ENCODE results near the gene RDH5. TPM values are rescaled to one million over a fixed set of nuclear protein-coding genes. Genes with fewer than 3 reads are reported as not detected.

Gene RDH5
- total RNA-seq, 2 experiments from 2014 or later = 9.5 to 10.5 TPM

- DNase-seq = no peak
- no peaks in the 10 kb centered on the region for H3K4me1 Mint-ChIP-seq
- no peak overlapping the region for H3K27ac Mint-ChIP-seq
- no peaks in the 10 kb centered on the region for H3K36me3 Mint-ChIP-seq (ENCODE audit: low read depth)
- H3K9me3 Mint-ChIP-seq = no peaks in the 10 kb centered on the region
- ChIA-PET POLR2A (no interaction called here), CTCF (interaction anchor here (0.6 kb wide), 1 partner anchor 1526 kb away, joined by 3 read pairs; no protein-coding TSS in a partner anchor)
- peaks cover 11% of the 10 kb centered on the region for H3K27me3 Mint-ChIP-seq
- H3K4me3 Mint-ChIP-seq = no peak overlapping the region
These were observed 32.4 kb upstream of the RDH5 start for GRCh38 chr12:55687746-55688145.

- Mint-ChIP-seq H3K27ac (no peak overlapping the region), H3K4me1 (no peaks in the 10 kb centered on the region), H3K9me3 (no peaks in the 10 kb centered on the region), H3K36me3 (ENCODE audit: low read depth) (no peaks in the 10 kb centered on the region), H3K4me3 (no peak overlapping the region), H3K27me3 (peaks cover 6% of the 10 kb centered on the region)
- ChIA-PET POLR2A (no interaction called here), CTCF (no interaction called here)
- no peak for DNase-seq
These were observed 31.2 kb upstream of the RDH5 start for GRCh38 chr12:55688716-55689655.

- Mint-ChIP-seq H3K9me3 (no peaks in the 10 kb centered on the region), H3K4me3 (no peak overlapping the region), H3K27ac (no peak overlapping the region), H3K36me3 (ENCODE audit: low read depth) (no peaks in the 10 kb centered on the region), H3K27me3 (no peaks in the 10 kb centered on the region), H3K4me1 (no peaks in the 10 kb centered on the region)
- DNase-seq = no peak
- ChIA-PET POLR2A (no interaction called here), CTCF (interaction anchor here (0.7 kb wide), 1 partner anchor 803 kb away, joined by 3 read pairs; no protein-coding TSS in a partner anchor)
These were observed 27.4 kb upstream of the RDH5 start for GRCh38 chr12:55692631-55693322.

- no peak overlapping the region for H3K27ac Mint-ChIP-seq
- ChIA-PET CTCF (interaction anchor here (0.7 kb wide), 1 partner anchor 802 kb away, joined by 3 read pairs; no protein-coding TSS in a partner anchor), POLR2A (no interaction called here)
- H3K36me3 Mint-ChIP-seq (ENCODE audit: low read depth) = no peaks in the 10 kb centered on the region
- no peaks in the 10 kb centered on the region for H3K9me3 Mint-ChIP-seq
- H3K4me1 Mint-ChIP-seq = no peaks in the 10 kb centered on the region
- DNase-seq = no peak
- no peak overlapping the region for H3K4me3 Mint-ChIP-seq
- no peaks in the 10 kb centered on the region for H3K27me3 Mint-ChIP-seq
These were observed 26.6 kb upstream of the RDH5 start for GRCh38 chr12:55693323-55694187.

GRCh38 chr12:55694188-55694515, 26.0 kb upstream of the RDH5 start:
- H3K4me1 Mint-ChIP-seq = no peaks in the 10 kb centered on the region
- DNase-seq = no peak
- H3K27ac Mint-ChIP-seq = no peak overlapping the region
- no peaks in the 10 kb centered on the region for H3K27me3 Mint-ChIP-seq
- no peaks in the 10 kb centered on the region for H3K9me3 Mint-ChIP-seq
- ChIA-PET POLR2A (no interaction called here), CTCF (no interaction called here)
- no peaks in the 10 kb centered on the region for H3K36me3 Mint-ChIP-seq (ENCODE audit: low read depth)
- no peak overlapping the region for H3K4me3 Mint-ChIP-seq

GRCh38 chr12:55694651-55695050, 25.5 kb upstream of the RDH5 start:
- ChIA-PET POLR2A (no interaction called here), CTCF (no interaction called here)
- Mint-ChIP-seq H3K9me3 (no peaks in the 10 kb centered on the region), H3K27ac (no peak overlapping the region), H3K36me3 (ENCODE audit: low read depth) (no peaks in the 10 kb centered on the region), H3K4me1 (no peaks in the 10 kb centered on the region), H3K4me3 (no peak overlapping the region), H3K27me3 (no peaks in the 10 kb centered on the region)
- DNase-seq = no peak

GRCh38 chr12:55695349-55695748, 24.8 kb upstream of the RDH5 start:
- CTCF ChIA-PET = interaction anchor here (0.9 to 1.2 kb wide), 2 partner anchors 10 to 39 kb away, joined by 3 to 5 read pairs; no protein-coding TSS in a partner anchor
- Mint-ChIP-seq H3K36me3 (ENCODE audit: low read depth) (no peaks in the 10 kb centered on the region), H3K4me1 (no peaks in the 10 kb centered on the region)

GRCh38 chr12:55696141-55696540, 24.1 kb upstream of the RDH5 start:
- CTCF ChIA-PET = interaction anchor here (0.9 to 1.2 kb wide), 2 partner anchors 9 to 40 kb away, joined by 3 to 5 read pairs; no protein-coding TSS in a partner anchor

More at GRCh38 chr12:55695349-55695748, 24.8 kb upstream of the RDH5 start:
- Mint-ChIP-seq H3K9me3 (no peaks in the 10 kb centered on the region), H3K4me3 (no peak overlapping the region), H3K27me3 (no peaks in the 10 kb centered on the region), H3K27ac (no peak overlapping the region)
- POLR2A ChIA-PET = no interaction called here
- DNase-seq = no peak

GRCh38 chr12:55696796-55697462, 23.3 kb upstream of the RDH5 start:
- no peaks in the 10 kb centered on the region for H3K27me3 Mint-ChIP-seq
- H3K27ac Mint-ChIP-seq = no peak overlapping the region
- no peaks in the 10 kb centered on the region for H3K4me1 Mint-ChIP-seq
- ChIA-PET POLR2A (interaction anchor here (1.1 kb wide), 1 partner anchor 19 kb away, joined by 4 read pairs; the partner anchor contains the start of gene BLOC1S1), CTCF (no interaction called here)
- no peak for DNase-seq
- H3K4me3 Mint-ChIP-seq = no peak overlapping the region
- H3K9me3 Mint-ChIP-seq = no peaks in the 10 kb centered on the region
- no peaks in the 10 kb centered on the region for H3K36me3 Mint-ChIP-seq (ENCODE audit: low read depth)

More at GRCh38 chr12:55696141-55696540, 24.1 kb upstream of the RDH5 start:
- no peaks in the 10 kb centered on the region for H3K36me3 Mint-ChIP-seq (ENCODE audit: low read depth)
- H3K4me1 Mint-ChIP-seq = no peaks in the 10 kb centered on the region
- POLR2A ChIA-PET = interaction anchor here (1.1 kb wide), 1 partner anchor 20 kb away, joined by 4 read pairs; the partner anchor contains the start of gene BLOC1S1
- no peaks in the 10 kb centered on the region for H3K27me3 Mint-ChIP-seq
- no peak for DNase-seq
- no peaks in the 10 kb centered on the region for H3K9me3 Mint-ChIP-seq
- no peak overlapping the region for H3K27ac Mint-ChIP-seq
- no peak overlapping the region for H3K4me3 Mint-ChIP-seq

- Mint-ChIP-seq H3K36me3 (ENCODE audit: low read depth) (no peaks in the 10 kb centered on the region), H3K9me3 (no peaks in the 10 kb centered on the region), H3K4me3 (no peak overlapping the region), H3K27ac (no peak overlapping the region), H3K4me1 (no peaks in the 10 kb centered on the region), H3K27me3 (no peaks in the 10 kb centered on the region)
- ChIA-PET POLR2A (no interaction called here), CTCF (no interaction called here)
- no peak for DNase-seq
These were observed 22.5 kb upstream of the RDH5 start for GRCh38 chr12:55697686-55698085.

GRCh38 chr12:55698241-55698955, 21.8 kb upstream of the RDH5 start:
- ChIA-PET POLR2A (no interaction called here), CTCF (no interaction called here)
- Mint-ChIP-seq H3K27ac (no peak overlapping the region), H3K9me3 (no peaks in the 10 kb centered on the region), H3K4me1 (no peaks in the 10 kb centered on the region), H3K4me3 (no peak overlapping the region), H3K27me3 (no peaks in the 10 kb centered on the region), H3K36me3 (ENCODE audit: low read depth) (no peaks in the 10 kb centered on the region)
- no peak for DNase-seq

- H3K27me3 Mint-ChIP-seq = no peaks in the 10 kb centered on the region
These were observed 21.2 kb upstream of the RDH5 start for GRCh38 chr12:55698965-55699364.

More at GRCh38 chr12:55698965-55699364, 21.2 kb upstream of the RDH5 start:
- Mint-ChIP-seq H3K4me3 (no peak overlapping the region), H3K27ac (no peak overlapping the region), H3K36me3 (ENCODE audit: low read depth) (no peaks in the 10 kb centered on the region), H3K9me3 (no peaks in the 10 kb centered on the region), H3K4me1 (no peaks in the 10 kb centered on the region)
- CTCF ChIA-PET = no interaction called here
- no peak for DNase-seq
- POLR2A ChIA-PET = no interaction called here
